H1 (cell line): ENCODE data around the gene TEAD1. TPM values are rescaled to one million over a fixed set of nuclear protein-coding genes. Genes with fewer than 3 reads are reported as not detected.

Source experiments
- CTCF ChIA-PET: fragments of 300-600 bp; sonication (Branson Sonifier 250); formaldehyde crosslinking; loops from one replicate; lab custom pipeline; 2021; ENCODE audit not compliant: partially characterized antibody; lab: Charles Lee
- POLR2A ChIA-PET: fragments of 300-600 bp; sonication (Branson Sonifier 250); formaldehyde crosslinking; loops from one replicate; lab custom pipeline; 2021; ENCODE audit warnings: inconsistent platforms; ENCODE audit not compliant: partially characterized antibody; lab: Charles Lee
- DNase-seq, 2 experiments: peaks; one replicate each; pipeline versions ENCODE4 v3.0.0 to v3.0.0-alpha.2; 2010 to 2022; ENCODE audit warnings: low spot score in 2 of 2, low read depth in 1 of 2, mixed read lengths in 1 of 2
- FAIRE-seq: peaks from 2 replicates; lab custom pipeline; 2011; peaks lifted over from hg19 to GRCh38; lab: Jason Lieb, UNC
- H2AFZ ChIP-seq: 2 replicates; pipeline ENCODE4 v1.8.1; 2012; ENCODE audit warnings: low read length, inconsistent platforms
- H2AK5ac ChIP-seq: 2 replicates; pipeline ENCODE4 v1.6.1; 2013; ENCODE audit warnings: low read depth, low read length
- H2BK120ac ChIP-seq: replicated peaks from 2 replicates; pipeline ENCODE3; 2013; ENCODE audit warnings: low read depth, low read length, inconsistent platforms
- H2BK12ac ChIP-seq: 2 replicates; pipeline ENCODE4 v1.6.1; 2013; ENCODE audit warnings: low read depth, low read length
- H2BK15ac ChIP-seq: 2 replicates; pipeline ENCODE4 v1.6.1; 2013; ENCODE audit warnings: low read length
- H2BK20ac ChIP-seq: 2 replicates; pipeline ENCODE4 v1.6.1; 2013; ENCODE audit warnings: low read length
- H2BK5ac ChIP-seq: 2 replicates; pipeline ENCODE4 v1.6.1; 2013; ENCODE audit warnings: low read depth, low read length
- H3K14ac ChIP-seq: 2 replicates; pipeline ENCODE4 v1.6.1; 2013; ENCODE audit warnings: inconsistent platforms; ENCODE audit not compliant: insufficient read length
- H3K18ac ChIP-seq: 2 replicates; pipeline ENCODE4 v1.6.1; 2013; ENCODE audit warnings: low read length; ENCODE audit errors: extremely low read depth
- H3K23ac ChIP-seq: 2 replicates; pipeline ENCODE4 v1.6.1; 2013; ENCODE audit warnings: inconsistent platforms; ENCODE audit not compliant: insufficient read length
- H3K23me2 ChIP-seq: 2 replicates; pipeline ENCODE4 v1.6.1; 2013; ENCODE audit warnings: low read depth, low read length
- H3K27ac ChIP-seq: 2 replicates; pipeline ENCODE4 v1.6.1; 2011; ENCODE audit warnings: low read depth, low read length, inconsistent platforms
- H3K27me3 ChIP-seq, 4 experiments: replicated peaks in 1 of 4; 1 replicate in 1 of 4; 2 replicates in 3 of 4; pipeline versions ENCODE4 v1.6.1 to v1.8.1; 2011 to 2013; ENCODE audit warnings: low read length in 3 of 4, mild to moderate bottlenecking in 3 of 4, inconsistent platforms in 2 of 4, mixed read lengths in 2 of 4, moderate library complexity in 1 of 4; ENCODE audit not compliant: control insufficient read depth in 3 of 4, insufficient read depth in 3 of 4; ENCODE audit errors: extremely low read depth in 1 of 4
- H3K36me3 ChIP-seq, 4 experiments: 2 replicates each; pipeline versions ENCODE4 v1.6.1 to v1.8.1; 2011 to 2013; ENCODE audit warnings: mild to moderate bottlenecking in 4 of 4, low read length in 3 of 4, moderate library complexity in 2 of 4, control low read depth in 1 of 4, inconsistent platforms in 1 of 4; ENCODE audit not compliant: insufficient read depth in 4 of 4, control insufficient read depth in 2 of 4
- H3K4ac ChIP-seq: replicated peaks from 2 replicates; pipeline ENCODE3; 2013; ENCODE audit warnings: low read length, low read depth, mixed read lengths, inconsistent platforms; ENCODE audit not compliant: insufficient read length
- H3K4me1 ChIP-seq, 4 experiments: replicated peaks in 1 of 4; 1 replicate in 1 of 4; 2 replicates in 3 of 4; pipeline versions ENCODE4 v1.6.1 to v1.8.1; 2011 to 2013; ENCODE audit warnings: low read length in 3 of 4, inconsistent platforms in 2 of 4, mixed read lengths in 1 of 4; ENCODE audit not compliant: insufficient read depth in 4 of 4, control insufficient read depth in 3 of 4
- H3K4me2 ChIP-seq, 2 experiments: 2 replicates each; pipeline versions ENCODE4 v1.6.1 to v1.8.1; 2011 to 2013; ENCODE audit warnings: low read depth in 2 of 2, low read length in 2 of 2, control low read depth in 1 of 2, inconsistent platforms in 1 of 2, mild to moderate bottlenecking in 1 of 2; ENCODE audit not compliant: insufficient read depth in 1 of 2
- H3K4me3 ChIP-seq, 4 experiments: fragments of 200-600, 300-600 bp in 1 of 4; sonication (generic), shearing (Covaris generic), sonication (Bioruptor Twin) in 1 of 4; 2 replicates each; pipeline versions ENCODE4 v1.5.1 to v1.8.1; 2011 to 2016; ENCODE audit warnings: low read length in 4 of 4, low read depth in 3 of 4, control low read depth in 2 of 4, inconsistent platforms in 2 of 4, mild to moderate bottlenecking in 2 of 4, mixed read lengths in 1 of 4, moderate library complexity in 1 of 4; ENCODE audit not compliant: insufficient read depth in 2 of 4; ENCODE audit errors: extremely low read depth in 1 of 4
- H3K56ac ChIP-seq: replicated peaks from 2 replicates; pipeline ENCODE3; 2013; ENCODE audit warnings: low read depth, mild to moderate bottlenecking, mixed read lengths, low read length, inconsistent platforms; ENCODE audit not compliant: insufficient read length
- H3K79me1 ChIP-seq: 2 replicates; pipeline ENCODE4 v1.6.1; 2013; ENCODE audit warnings: low read depth, low read length, control low read depth
- H3K79me2 ChIP-seq, 2 experiments: 2 replicates each; pipeline versions ENCODE4 v1.6.1 to v1.8.1; 2012 to 2013; ENCODE audit warnings: low read length in 2 of 2, mild to moderate bottlenecking in 2 of 2, inconsistent platforms in 1 of 2; ENCODE audit not compliant: insufficient read depth in 2 of 2, control insufficient read depth in 1 of 2
- H3K9ac ChIP-seq, 4 experiments: replicated peaks in 1 of 4; 1 replicate in 1 of 4; 2 replicates in 3 of 4; pipeline versions ENCODE4 v1.6.1 to v1.8.1; 2011 to 2013; ENCODE audit warnings: low read depth in 3 of 4, low read length in 3 of 4, control low read depth in 2 of 4, mild to moderate bottlenecking in 2 of 4, moderate library complexity in 2 of 4, inconsistent platforms in 1 of 4; ENCODE audit errors: extremely low read depth in 1 of 4
- H3K9me3 ChIP-seq, 2 experiments: 2 replicates each; pipeline versions ENCODE4 v1.6.1 to v1.8.1; 2012 to 2013; ENCODE audit warnings: mild to moderate bottlenecking in 2 of 2, moderate library complexity in 2 of 2, control low read depth in 1 of 2, inconsistent platforms in 1 of 2, low read depth in 1 of 2, low read length in 1 of 2, mixed read lengths in 1 of 2; ENCODE audit not compliant: insufficient read depth in 2 of 2
- H4K20me1 ChIP-seq, 2 experiments: replicated peaks in 1 of 2; 2 replicates each; pipeline versions ENCODE3 to v1.8.1; 2011 to 2013; ENCODE audit warnings: inconsistent platforms in 2 of 2, low read length in 2 of 2, mild to moderate bottlenecking in 1 of 2; ENCODE audit not compliant: insufficient read depth in 2 of 2, control insufficient read depth in 1 of 2
- H4K5ac ChIP-seq: 2 replicates; pipeline ENCODE4 v1.6.1; 2013; ENCODE audit warnings: low read length, low read depth, mixed read lengths, inconsistent platforms; ENCODE audit not compliant: insufficient read length
- H4K8ac ChIP-seq: 2 replicates; pipeline ENCODE4 v1.8.0; 2013; ENCODE audit warnings: mild to moderate bottlenecking, moderate library complexity, low read length, inconsistent platforms; ENCODE audit not compliant: insufficient read depth; ENCODE audit errors: extremely low read depth
- H4K91ac ChIP-seq: replicated peaks from 2 replicates; pipeline ENCODE3; 2013; ENCODE audit warnings: low read length, mixed read lengths, inconsistent platforms; ENCODE audit not compliant: insufficient read length
- BACH1 ChIP-seq: IDR thresholded peaks from 2 replicates; pipeline ENCODE4 v1.6.1; 2012; ENCODE audit warnings: low read length, improper control_type of control experiment
- CHD2 ChIP-seq: IDR thresholded peaks from 2 replicates; pipeline ENCODE4 v1.6.1; 2012; ENCODE audit warnings: low read length, improper control_type of control experiment
- GTF2F1 ChIP-seq: IDR thresholded peaks from 2 replicates; pipeline ENCODE4 v1.6.1; 2012; ENCODE audit warnings: low read depth, low read length, improper control_type of control experiment, borderline replicate concordance
- HDAC2 ChIP-seq, 2 experiments: fragments of 300-600 bp in 1 of 2; sonication (generic) in 1 of 2; IDR thresholded peaks; 2 replicates each; pipeline ENCODE4 v1.6.1; 2011 to 2012; ENCODE audit warnings: low read depth in 2 of 2, low read length in 2 of 2, mild to moderate bottlenecking in 2 of 2, moderate library complexity in 2 of 2, borderline replicate concordance in 1 of 2, inconsistent platforms in 1 of 2
- HDAC6 ChIP-seq: IDR thresholded peaks from one replicate; pipeline ENCODE4 v1.7.1; 2012; ENCODE audit warnings: low read depth, mild to moderate bottlenecking, inconsistent platforms, low read length, moderate library complexity
- POLR2A ChIP-seq, 2 experiments: IDR thresholded peaks; 1 replicate in 1 of 2; 2 replicates in 1 of 2; pipeline ENCODE4 v1.6.1; 2011; ENCODE audit warnings: low read depth in 2 of 2, low read length in 2 of 2, mild to moderate bottlenecking in 2 of 2; ENCODE audit errors: control extremely low read depth in 1 of 2
- RFX5 ChIP-seq: IDR thresholded peaks from 2 replicates; pipeline ENCODE4 v1.6.1; 2011; ENCODE audit warnings: low read depth, low read length, improper control_type of control experiment, borderline replicate concordance
- SRF ChIP-seq: IDR thresholded peaks from 2 replicates; pipeline ENCODE4 v1.6.1; 2011; ENCODE audit warnings: mild to moderate bottlenecking, low read depth, low read length, moderate library complexity
- YY1 ChIP-seq: IDR thresholded peaks from 2 replicates; pipeline ENCODE4 v1.6.1; 2011; ENCODE audit warnings: low read depth, mild to moderate bottlenecking, low read length
- WGBS, 2 experiments: shearing (Covaris generic) in 1 of 2; methylation state at CpG; one replicate each; pipeline versions ENCODE4 v1.1.6 to v1.1.7; 2013 to 2015; ENCODE audit warnings: low lambda C conversion rate in 2 of 2, mixed read lengths in 2 of 2, inconsistent platforms in 1 of 2, low coverage in 1 of 2, missing lambda C conversion rate in 1 of 2; ENCODE audit not compliant: insufficient replicate concordance in 2 of 2, insufficient coverage in 1 of 2, insufficient read length in 1 of 2; ENCODE audit errors: extremely low coverage in 1 of 2, missing lambda C conversion rate in 1 of 2; 5-methylcytosine and 5-hydroxymethylcytosine counted together
- polyA plus RNA-seq, 7 experiments: library from polyadenylated mRNA; depleted of rRNA in 3 of 7; stranded (reverse) in 5 of 7; unstranded in 2 of 7; fragments of >200 nt in 5 of 7; fragments of 200-250 nt in 2 of 7; gene quantifications; 1 replicate in 5 of 7; 2 replicates in 1 of 7; 4 replicates in 1 of 7; pipeline versions ENCODE4 v1.2.1 to v1.2.3, GENCODE V29; 2011 to 2013; ENCODE audit warnings: missing spikeins in 2 of 7, mixed read lengths in 2 of 7
- total RNA-seq: library from RNA; stranded (reverse); fragmentation: NEBNext Ultra II Directional; extraction: Animal tissue kit (Norgen Biotek cat#: 25700); gene quantifications from 2 replicates; pipeline ENCODE4 v1.2.1, GENCODE V29; 2021

Gene TEAD1
- total and polyA plus RNA-seq, 2 of the 8 experiments (the other 6 are each of a cell fraction or from before 2014, with no cell fraction given) = 15.6 to 67.4 TPM

GRCh38 chr11:12794576-12795230 lies 120.5 kb downstream of the TEAD1 start:
- H4K8ac ChIP-seq = no peak overlapping the region
- no peak overlapping the region for H2AFZ ChIP-seq
- no peak overlapping the region for H3K18ac ChIP-seq
- H3K4me1 ChIP-seq = peaks cover 3 to 15% (median 5%) of the 10 kb centered on the region in 4 experiments
- no peaks in the 10 kb centered on the region for H3K27me3 ChIP-seq
- H3K23me2 ChIP-seq = no peaks in the 10 kb centered on the region
- H3K14ac ChIP-seq = no peak overlapping the region
- ChIA-PET POLR2A (no interaction called here), CTCF (interaction anchor here (0.5 kb wide), 1 partner anchor 195 kb away, joined by 3 read pairs; no protein-coding TSS in a partner anchor)
- H3K23ac ChIP-seq = no peak overlapping the region
- H2AK5ac ChIP-seq = 0 out of 2 replicates have a peak overlapping the region, but pooled peaks have one; percentile 15
- H4K20me1 ChIP-seq = peaks cover 0 to 10% of the 10 kb centered on the region in 2 experiments
- DNase-seq = no peak
- no peak overlapping the region for H3K4me2 ChIP-seq
- H4K91ac ChIP-seq = no peak overlapping the region
- peaks cover 9% of the 10 kb centered on the region for H3K79me1 ChIP-seq
- H2BK120ac ChIP-seq = no peak overlapping the region
- no peak overlapping the region for H3K27ac ChIP-seq
- peaks cover 0 to 5% (median 0%) of the 10 kb centered on the region in 4 experiments; a peak in 3 of 8 replicates for H3K36me3 ChIP-seq
- H3K79me2 ChIP-seq = peaks cover 0 to 80% of the 10 kb centered on the region in 2 experiments; a peak in 3 of 4 replicates
- no peak for FAIRE-seq
- H2BK5ac ChIP-seq = no peak overlapping the region
- no peak for TF ChIP-seq HDAC6
- TF ChIP-seq GTF2F1 = no peak
- no peak for TF ChIP-seq CHD2
- no peak for TF ChIP-seq BACH1
- TF ChIP-seq HDAC2 (IDR thresholded peaks at IDR 0.05; ENCODE audit: borderline replicate concordance in 1 of 2, low read depth in 2 of 2, low read length in 2 of 2) = no peak
- TF ChIP-seq POLR2A (IDR thresholded peaks at IDR 0.05; ENCODE audit: control extremely low read depth in 1 of 2, low read depth in 2 of 2, low read length in 2 of 2) = no peak
- TF ChIP-seq RFX5 = no peak
- TF ChIP-seq YY1 = no peak
- no peak for TF ChIP-seq SRF
- H2BK12ac ChIP-seq = no peak overlapping the region
- H3K4me3 ChIP-seq = no peak overlapping the region
- H2BK15ac ChIP-seq = no peak overlapping the region
- no peak overlapping the region for H3K4ac ChIP-seq
- H3K9ac ChIP-seq = no peak overlapping the region
- no peak overlapping the region for H4K5ac ChIP-seq
- 90% methylated on average over 7 of the region's 7 CpGs; no CpG with 5 or more reads in 1 of the 2 experiments for WGBS, 2 experiments
- H3K9me3 ChIP-seq = no peaks in the 10 kb centered on the region
- no peak overlapping the region for H2BK20ac ChIP-seq
- H3K56ac ChIP-seq = no peak overlapping the region
